ENCODE data around the gene CYP3A5. TPM values are rescaled to one million over a fixed set of nuclear protein-coding genes. Genes with fewer than 3 reads are reported as not detected.

CYP3A5 gene
- total and polyA plus RNA-seq, 2 of the 13 experiments (the other 11 are each of a cell fraction or from before 2014, with no cell fraction given), result 5.7 to 9.3 TPM

DNA sequence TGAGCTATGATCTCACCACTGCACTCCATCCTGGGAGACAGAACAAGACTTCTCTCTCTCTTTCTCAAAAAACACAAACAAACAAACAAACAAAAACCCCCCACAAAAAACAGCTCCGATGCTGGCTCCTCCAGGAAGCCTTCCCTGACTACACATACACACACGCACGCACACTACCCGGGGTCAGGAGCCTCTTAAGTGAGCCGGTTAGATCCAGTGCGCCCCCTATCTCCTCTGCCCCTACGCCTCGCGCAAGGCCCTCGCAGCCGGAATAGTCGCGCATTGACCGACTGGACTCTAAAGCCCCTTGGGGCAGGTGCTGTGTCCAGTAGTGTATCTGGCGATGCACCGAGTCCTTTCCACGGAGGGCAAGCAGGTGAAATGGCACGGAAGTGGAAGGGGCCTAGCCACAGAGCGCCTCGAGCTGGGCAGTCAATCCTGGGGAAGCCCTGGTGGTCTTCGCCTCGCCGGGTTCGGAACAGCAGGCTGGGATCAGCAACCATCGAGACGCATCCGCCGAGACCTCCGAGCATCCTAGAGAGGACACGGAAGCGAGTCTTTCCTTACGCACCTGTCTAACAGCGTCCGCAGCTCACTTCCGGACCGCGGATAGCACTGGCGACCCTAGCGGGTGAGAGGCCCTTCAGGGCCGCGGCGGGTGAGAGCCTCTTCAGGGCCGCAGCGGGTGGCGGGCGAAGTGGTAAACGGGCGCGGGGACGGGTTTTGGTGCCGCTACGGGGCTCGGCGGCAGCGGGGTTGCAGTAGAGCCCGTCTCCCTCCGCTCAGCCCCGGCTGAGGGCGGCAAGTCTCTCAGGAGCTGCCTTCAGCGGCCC, 63.2 kb downstream of the CYP3A5 start, which contains the start of gene ZSCAN25 (continued):
- TF ChIP-seq, protein P1, sequence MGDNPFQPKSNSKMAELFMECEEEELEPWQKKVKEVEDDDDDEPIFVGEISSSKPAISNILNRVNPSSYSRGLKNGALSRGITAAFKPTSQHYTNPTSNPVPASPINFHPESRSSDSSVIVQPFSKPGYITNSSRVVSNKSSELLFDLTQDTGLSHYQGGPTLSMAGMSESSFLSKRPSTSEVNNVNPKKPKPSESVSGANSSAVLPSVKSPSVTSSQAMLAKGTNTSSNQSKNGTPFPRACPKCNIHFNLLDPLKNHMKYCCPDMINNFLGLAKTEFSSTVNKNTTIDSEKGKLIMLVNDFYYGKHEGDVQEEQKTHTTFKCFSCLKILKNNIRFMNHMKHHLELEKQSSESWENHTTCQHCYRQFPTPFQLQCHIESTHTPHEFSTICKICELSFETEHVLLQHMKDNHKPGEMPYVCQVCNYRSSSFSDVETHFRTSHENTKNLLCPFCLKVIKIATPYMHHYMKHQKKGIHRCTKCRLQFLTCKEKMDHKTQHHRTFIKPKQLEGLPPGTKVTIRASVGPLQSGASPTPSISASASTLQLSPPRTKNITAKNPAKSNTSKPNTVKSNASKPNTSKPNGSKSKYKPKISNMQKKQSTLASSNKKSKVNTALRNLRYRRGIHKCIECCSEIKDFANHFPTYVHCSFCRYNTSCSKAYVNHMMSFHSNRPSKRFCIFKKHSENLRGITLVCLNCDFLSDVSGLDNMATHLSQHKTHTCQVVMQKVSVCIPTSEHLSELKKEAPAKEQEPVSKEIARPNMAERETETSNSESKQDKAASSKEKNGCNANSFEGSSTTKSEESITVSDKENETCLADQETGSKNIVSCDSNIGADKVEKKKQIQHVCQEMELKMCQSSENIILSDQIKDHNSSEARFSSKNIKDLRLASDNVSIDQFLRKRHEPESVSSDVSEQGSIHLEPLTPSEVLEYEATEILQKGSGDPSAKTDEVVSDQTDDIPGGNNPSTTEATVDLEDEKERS (CRISPR knock-in tag; IDR thresholded peaks at IDR 0.05), result peak; percentile 95
- TF ChIP-seq ISX (CRISPR knock-in tag; conservative IDR thresholded peaks at IDR 0.05) (no peak), HNRNPUL1 (IDR thresholded peaks at IDR 0.05; ENCODE audit: low read depth, low read length) (no peak), GATA4 (IDR thresholded peaks at IDR 0.05; ENCODE audit: borderline replicate concordance, low read depth) (no peak), SRSF9 (IDR thresholded peaks at IDR 0.05; ENCODE audit: borderline replicate concordance, insufficient read depth, low read depth, low read length, poor library complexity, severe bottlenecking) (no peak), ZNF383 (CRISPR knock-in tag; IDR thresholded peaks at IDR 0.05; ENCODE audit: borderline replicate concordance) (peak; percentile 96), ZNF746 (CRISPR knock-in tag; IDR thresholded peaks at IDR 0.05) (no peak), POLR2AphosphoS2 (IDR thresholded peaks at IDR 0.05; ENCODE audit: low read depth, low read length) (0 out of 2 replicates have a peak, but pooled peaks have one; percentile 49), ZFP37 (CRISPR knock-in tag; IDR thresholded peaks at IDR 0.05; ENCODE audit: borderline replicate concordance) (no peak)
- TF ChIP-seq, protein P2, sequence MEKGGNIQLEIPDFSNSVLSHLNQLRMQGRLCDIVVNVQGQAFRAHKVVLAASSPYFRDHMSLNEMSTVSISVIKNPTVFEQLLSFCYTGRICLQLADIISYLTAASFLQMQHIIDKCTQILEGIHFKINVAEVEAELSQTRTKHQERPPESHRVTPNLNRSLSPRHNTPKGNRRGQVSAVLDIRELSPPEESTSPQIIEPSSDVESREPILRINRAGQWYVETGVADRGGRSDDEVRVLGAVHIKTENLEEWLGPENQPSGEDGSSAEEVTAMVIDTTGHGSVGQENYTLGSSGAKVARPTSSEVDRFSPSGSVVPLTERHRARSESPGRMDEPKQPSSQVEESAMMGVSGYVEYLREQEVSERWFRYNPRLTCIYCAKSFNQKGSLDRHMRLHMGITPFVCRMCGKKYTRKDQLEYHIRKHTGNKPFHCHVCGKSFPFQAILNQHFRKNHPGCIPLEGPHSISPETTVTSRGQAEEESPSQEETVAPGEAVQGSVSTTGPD (CRISPR knock-in tag; IDR thresholded peaks at IDR 0.05), result no peak
- TF ChIP-seq, protein P3, sequence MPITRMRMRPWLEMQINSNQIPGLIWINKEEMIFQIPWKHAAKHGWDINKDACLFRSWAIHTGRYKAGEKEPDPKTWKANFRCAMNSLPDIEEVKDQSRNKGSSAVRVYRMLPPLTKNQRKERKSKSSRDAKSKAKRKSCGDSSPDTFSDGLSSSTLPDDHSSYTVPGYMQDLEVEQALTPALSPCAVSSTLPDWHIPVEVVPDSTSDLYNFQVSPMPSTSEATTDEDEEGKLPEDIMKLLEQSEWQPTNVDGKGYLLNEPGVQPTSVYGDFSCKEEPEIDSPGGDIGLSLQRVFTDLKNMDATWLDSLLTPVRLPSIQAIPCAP (CRISPR knock-in tag; IDR thresholded peaks at IDR 0.05; ENCODE audit: low read depth), result no peak
- TF ChIP-seq, protein P4, sequence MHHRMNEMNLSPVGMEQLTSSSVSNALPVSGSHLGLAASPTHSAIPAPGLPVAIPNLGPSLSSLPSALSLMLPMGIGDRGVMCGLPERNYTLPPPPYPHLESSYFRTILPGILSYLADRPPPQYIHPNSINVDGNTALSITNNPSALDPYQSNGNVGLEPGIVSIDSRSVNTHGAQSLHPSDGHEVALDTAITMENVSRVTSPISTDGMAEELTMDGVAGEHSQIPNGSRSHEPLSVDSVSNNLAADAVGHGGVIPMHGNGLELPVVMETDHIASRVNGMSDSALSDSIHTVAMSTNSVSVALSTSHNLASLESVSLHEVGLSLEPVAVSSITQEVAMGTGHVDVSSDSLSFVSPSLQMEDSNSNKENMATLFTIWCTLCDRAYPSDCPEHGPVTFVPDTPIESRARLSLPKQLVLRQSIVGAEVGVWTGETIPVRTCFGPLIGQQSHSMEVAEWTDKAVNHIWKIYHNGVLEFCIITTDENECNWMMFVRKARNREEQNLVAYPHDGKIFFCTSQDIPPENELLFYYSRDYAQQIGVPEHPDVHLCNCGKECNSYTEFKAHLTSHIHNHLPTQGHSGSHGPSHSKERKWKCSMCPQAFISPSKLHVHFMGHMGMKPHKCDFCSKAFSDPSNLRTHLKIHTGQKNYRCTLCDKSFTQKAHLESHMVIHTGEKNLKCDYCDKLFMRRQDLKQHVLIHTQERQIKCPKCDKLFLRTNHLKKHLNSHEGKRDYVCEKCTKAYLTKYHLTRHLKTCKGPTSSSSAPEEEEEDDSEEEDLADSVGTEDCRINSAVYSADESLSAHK (CRISPR knock-in tag; IDR thresholded peaks at IDR 0.05; ENCODE audit: borderline replicate concordance), result no peak
- TF ChIP-seq, protein P5, sequence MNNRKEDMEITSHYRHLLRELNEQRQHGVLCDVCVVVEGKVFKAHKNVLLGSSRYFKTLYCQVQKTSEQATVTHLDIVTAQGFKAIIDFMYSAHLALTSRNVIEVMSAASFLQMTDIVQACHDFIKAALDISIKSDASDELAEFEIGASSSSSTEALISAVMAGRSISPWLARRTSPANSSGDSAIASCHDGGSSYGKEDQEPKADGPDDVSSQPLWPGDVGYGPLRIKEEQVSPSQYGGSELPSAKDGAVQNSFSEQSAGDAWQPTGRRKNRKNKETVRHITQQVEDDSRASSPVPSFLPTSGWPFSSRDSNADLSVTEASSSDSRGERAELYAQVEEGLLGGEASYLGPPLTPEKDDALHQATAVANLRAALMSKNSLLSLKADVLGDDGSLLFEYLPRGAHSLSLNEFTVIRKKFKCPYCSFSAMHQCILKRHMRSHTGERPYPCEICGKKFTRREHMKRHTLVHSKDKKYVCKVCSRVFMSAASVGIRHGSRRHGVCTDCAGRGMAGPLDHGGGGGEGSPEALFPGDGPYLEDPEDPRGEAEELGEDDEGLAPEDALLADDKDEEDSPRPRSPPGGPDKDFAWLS (CRISPR knock-in tag; IDR thresholded peaks at IDR 0.05; ENCODE audit: borderline replicate concordance), result peak; percentile 87; the same call in 1 of the 2 replicates

All from HepG2 (cell line).